HG02642 (cell line): ENCODE results near the gene MTAP.

Experiments
- ATAC-seq: cut with Tn5 transposase; IDR thresholded peaks from one replicate; pipeline ENCODE4 v1.9.1; 2021; ENCODE audit warnings: mild to moderate bottlenecking; ENCODE audit not compliant: unreplicated experiment, poor library complexity

Gene MTAP

GRCh38 chr9:21804331-21804730 is 1.9 kb downstream of the MTAP start:
- no peak for ATAC-seq

- no peak for ATAC-seq
Measured at GRCh38 chr9:21804791-21805190, 2.4 kb downstream of the MTAP start.

DNA sequence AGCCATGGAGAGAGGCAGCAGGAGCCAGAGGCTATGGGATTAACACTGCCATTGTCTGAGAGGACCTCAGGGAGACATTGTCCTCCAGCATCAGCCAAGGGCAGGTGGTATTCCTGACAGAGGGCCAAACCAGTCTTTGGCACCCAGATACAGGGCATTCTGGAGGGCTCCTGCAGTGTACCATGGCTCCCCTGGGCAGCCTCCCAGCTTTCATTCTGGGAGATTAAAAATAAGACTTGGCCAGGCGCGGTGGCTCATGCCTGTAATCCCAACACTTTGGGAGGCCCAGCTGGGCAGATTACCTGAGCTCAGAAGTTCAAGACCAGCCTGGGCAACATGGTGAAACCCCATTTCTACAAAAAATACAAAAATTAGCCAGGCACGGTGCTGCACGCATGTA is 4.2 kb downstream of the MTAP start:
- no peak for ATAC-seq

- ATAC-seq = no peak
Measured at GRCh38 chr9:21810388-21810787, 8.0 kb downstream of the MTAP start.

- no peak for ATAC-seq
Measured at GRCh38 chr9:21810881-21811280, 8.4 kb downstream of the MTAP start.

GRCh38 chr9:21811914-21812313 is 9.5 kb downstream of the MTAP start:
- no peak for ATAC-seq

GRCh38 chr9:21812415-21812814 is 10.0 kb downstream of the MTAP start:
- ATAC-seq = no peak

DNA sequence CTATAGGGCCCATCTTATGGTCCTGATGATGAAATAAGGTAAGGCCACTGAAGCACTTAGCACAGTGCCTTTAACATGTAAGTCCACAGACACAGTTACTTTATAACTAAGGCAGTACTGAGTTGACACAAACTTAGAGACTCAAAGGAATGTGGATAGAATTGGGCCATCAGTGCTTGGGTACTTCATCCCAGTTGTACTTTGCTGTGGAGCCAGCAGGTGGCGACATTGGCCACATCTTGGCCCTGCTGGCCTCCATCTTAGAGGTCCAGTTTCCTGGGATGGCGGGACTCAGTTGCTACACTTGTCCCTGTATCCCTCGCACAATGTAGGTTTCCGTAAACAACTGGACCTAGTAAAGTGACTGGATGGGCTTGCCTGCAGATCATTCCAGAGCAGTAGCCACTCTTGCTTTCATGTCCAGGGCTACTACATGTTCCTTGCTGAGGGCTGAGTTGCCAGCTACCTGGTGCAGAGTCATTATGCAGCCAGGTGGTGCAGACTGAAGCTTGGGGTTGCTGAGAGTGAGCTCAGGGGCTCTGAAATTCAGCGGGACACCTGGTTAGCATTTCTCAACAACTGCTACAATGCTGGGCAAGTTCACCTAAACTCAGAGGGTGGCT is 10.6 kb downstream of the MTAP start:
- peak; percentile 72 for ATAC-seq

GRCh38 chr9:21813575-21814473 is 11.4 kb downstream of the MTAP start:
- ATAC-seq = peak; percentile 51

DNA sequence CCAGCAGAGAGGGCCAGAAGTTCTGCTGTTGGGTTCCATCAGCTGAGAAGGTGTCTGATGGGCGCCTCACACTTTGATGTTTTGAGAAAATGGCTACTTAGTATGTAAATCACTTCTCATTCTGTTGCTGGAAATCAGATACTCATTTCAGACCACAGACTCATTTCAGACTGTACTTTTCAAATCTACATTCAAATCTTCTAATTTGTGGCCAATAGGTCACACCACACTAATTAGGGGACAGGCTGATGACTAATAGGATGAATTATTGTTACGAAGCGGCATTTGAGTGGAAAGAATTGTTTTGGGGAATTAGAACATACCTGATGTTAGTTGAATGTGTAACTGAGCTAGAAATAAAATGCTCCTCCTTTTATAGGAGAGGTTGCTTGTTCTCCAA is 13.2 kb downstream of the MTAP start:
- ATAC-seq = no peak

DNA sequence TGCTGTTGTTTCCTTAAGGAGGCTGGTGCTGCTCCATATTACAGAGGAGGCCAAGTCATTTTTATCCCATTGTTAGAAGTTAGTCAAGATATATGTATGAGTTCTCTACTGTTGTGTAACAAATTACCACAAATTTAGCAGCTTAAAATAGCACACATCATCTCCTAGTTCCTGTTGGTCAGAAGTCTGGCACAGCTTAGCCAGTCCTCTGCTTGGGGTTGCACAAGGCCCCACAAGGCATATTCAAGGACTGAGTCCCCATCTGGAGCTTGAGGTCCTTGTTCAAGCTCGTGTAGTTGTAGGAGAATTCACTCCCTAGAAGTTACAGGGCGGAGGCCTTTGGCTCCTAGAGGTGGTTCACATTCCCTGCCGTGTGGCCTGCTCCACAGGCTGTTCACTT is 14.7 kb downstream of the MTAP start:
- no peak for ATAC-seq

DNA sequence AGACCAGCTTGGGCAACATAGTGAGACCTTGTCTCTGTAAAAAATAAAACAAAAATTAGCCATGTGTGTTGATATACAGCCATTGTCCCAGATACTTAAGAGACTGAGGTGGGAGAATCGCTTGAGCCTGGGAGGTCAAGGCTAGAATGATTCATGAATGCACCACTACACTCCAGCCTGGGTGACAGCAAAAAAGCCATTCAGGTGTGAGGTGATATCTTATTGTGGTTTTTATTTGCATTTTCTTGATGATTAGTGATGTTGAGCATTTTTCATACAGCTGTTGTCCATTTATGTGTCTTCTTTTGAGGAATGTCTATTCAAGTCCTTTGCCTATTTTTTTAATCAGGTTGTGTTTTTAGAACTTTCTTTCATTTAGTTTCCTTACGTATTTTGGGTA is 23.2 kb downstream of the MTAP start:
- ATAC-seq = no peak

DNA sequence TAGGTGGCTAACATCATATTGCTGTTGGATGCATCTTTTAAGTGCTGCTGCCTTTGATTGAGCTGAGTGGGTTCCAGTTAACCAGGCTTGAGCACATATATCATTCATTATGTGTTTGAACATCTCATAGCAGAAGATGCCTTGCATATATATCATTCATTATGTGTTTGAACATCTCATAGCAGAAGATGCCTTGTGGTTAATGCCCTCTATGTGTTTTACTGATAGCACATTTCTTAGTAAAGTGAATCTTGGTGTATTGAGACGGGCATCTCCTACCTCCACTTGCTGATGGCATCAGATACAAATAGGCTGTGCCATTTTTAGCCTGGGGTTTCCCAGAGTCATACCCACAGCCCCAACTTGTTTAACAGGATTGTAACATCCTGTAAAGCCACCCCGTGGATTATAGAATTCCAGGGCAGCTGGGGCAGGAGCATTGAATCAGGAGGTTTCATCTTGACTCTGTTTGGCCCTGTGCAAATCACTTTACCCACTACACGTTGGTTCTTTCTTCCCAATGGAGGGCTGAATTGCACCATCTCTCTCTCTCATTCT is 26.5 kb downstream of the MTAP start:
- no peak for ATAC-seq

DNA sequence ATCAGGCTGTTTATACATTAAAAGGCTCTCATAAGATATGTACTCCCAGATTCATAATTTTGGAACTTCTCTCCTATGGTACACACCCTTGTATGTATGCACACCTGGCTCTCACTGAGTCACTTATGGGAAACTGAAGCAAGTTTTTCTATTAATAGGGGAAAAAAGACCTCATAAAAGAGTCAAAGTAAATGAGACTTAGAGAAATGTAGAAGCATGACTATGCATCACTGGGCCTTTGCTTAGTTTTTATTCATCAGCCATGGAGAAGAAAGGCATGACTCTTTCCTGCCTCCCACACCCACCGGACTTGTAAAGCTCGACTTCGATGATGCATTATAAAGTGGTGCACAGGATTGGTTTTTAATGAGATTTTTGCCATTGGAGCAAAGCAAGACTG is 28.2 kb downstream of the MTAP start:
- no peak for ATAC-seq

- peak; percentile 77 for ATAC-seq
Measured at GRCh38 chr9:21831841-21832509, 29.5 kb downstream of the MTAP start.

- peak; percentile 81 for ATAC-seq
Measured at GRCh38 chr9:21833090-21833801, 30.8 kb downstream of the MTAP start.

GRCh38 chr9:21835121-21835520 is 32.7 kb downstream of the MTAP start:
- no peak for ATAC-seq

DNA sequence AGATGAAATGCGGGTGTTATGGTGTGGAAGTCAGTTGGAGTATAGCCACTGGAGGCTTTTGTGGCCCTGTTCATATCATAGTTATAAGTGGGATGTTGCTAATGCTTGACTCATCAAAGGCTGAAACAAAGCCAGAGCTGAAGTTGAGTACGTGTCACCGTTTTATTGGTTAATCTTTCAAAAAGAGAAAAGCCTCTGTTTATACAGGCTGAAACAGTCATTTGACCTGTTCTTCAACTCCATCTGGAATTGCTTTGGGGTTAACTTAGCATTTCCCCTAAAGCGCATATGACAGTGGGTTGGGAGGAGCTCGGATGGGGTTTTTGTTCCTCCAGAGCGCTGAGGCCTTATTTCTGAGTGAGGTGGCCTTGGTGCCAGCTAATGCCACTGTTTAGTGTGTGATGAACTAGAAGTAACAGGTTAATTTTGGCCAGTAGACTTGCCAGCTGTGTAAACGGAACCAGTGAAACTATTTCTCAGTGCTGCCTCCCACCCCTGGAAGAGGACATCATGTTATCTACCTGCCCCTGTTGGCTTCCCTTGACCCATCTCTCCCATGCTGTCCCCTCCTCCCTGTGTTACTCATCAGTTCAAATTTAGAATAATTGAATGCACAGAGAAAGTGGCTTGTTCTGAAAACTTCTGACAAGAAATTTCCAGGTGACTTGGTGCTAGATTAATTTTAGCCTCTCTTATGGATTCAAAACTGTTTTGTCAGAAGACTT is 34.2 kb downstream of the MTAP start:
- no peak for ATAC-seq

DNA sequence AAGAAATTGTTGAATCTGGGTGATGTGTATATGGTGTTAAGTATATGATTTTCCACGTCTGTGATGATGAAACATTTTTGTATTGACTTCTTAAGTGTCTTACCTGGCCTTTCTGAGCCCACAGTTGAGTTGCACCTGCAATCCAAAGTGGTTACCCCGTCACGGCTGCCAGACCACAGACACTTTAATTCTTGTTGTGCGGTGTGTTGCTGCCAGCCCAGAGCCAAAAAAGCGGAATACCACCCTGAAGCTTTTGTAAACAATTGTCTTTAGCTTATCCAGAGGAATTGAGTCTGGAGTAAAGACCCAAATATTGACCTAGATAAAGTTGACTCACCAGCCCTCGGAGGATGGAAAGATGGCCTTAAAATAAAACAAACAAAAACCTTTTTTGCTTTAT is 35.1 kb downstream of the MTAP start:
- no peak for ATAC-seq

DNA sequence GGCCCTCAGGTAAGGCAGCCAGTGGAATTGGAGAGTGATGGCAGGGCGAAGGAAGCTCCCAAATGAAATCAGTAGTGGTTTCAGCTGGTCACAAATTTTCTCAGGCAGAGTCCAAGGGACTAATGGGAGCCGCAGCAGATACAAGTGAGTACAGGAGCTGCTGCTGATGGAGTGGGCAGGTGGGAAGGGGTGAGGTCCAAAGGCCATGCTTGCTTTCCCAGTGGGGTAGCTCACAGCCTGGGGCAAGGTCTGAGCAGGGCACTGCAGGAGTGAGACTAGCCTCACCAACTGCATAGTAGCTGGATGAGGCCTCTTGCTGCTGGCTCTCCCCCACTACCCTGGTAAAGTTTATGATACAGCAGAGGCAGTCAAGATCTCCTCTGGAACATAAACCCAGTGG is 38.2 kb downstream of the MTAP start:
- no peak for ATAC-seq
